ENCODE results near the gene COL15A1.

The COL15A1 gene

GRCh38 chr9:99015448-99015847, 71.7 kb downstream of the COL15A1 start:
- no peak for DNase-seq (ENCODE audit: low read depth)

GRCh38 chr9:99015890-99016289, 72.2 kb downstream of the COL15A1 start:
- DNase-seq (ENCODE audit: low read depth) = no peak

GRCh38 chr9:99016681-99017387, 73.1 kb downstream of the COL15A1 start:
- DNase-seq (ENCODE audit: low read depth) = no peak

GRCh38 chr9:99018653-99019052, 74.9 kb downstream of the COL15A1 start:
- DNase-seq (ENCODE audit: low read depth) = no peak

- DNase-seq (ENCODE audit: low read depth) = no peak
Measured at GRCh38 chr9:99019510-99020331, 76.0 kb downstream of the COL15A1 start.

- no peak for DNase-seq (ENCODE audit: low read depth)
Measured at GRCh38 chr9:99020786-99021436, 77.2 kb downstream of the COL15A1 start.

- no peak for DNase-seq (ENCODE audit: low read depth)
Measured at GRCh38 chr9:99021512-99021911, 77.8 kb downstream of the COL15A1 start.

GRCh38 chr9:99023231-99023630, 79.5 kb downstream of the COL15A1 start:
- no peak for DNase-seq (ENCODE audit: low read depth)

GRCh38 chr9:99023831-99024230, 80.1 kb downstream of the COL15A1 start:
- DNase-seq (ENCODE audit: low read depth) = no peak

- no peak for DNase-seq (ENCODE audit: low read depth)
Measured at GRCh38 chr9:99024959-99025358, 81.3 kb downstream of the COL15A1 start.

- no peak for DNase-seq (ENCODE audit: low read depth)
Measured at GRCh38 chr9:99025616-99026270, 82.0 kb downstream of the COL15A1 start.

- no peak for DNase-seq (ENCODE audit: low read depth)
Measured at GRCh38 chr9:99026271-99026955, 82.7 kb downstream of the COL15A1 start.

- DNase-seq (ENCODE audit: low read depth) = no peak
Measured at GRCh38 chr9:99026956-99027298, 83.2 kb downstream of the COL15A1 start.

- no peak for DNase-seq (ENCODE audit: low read depth)
Measured at GRCh38 chr9:99027443-99027842, 83.7 kb downstream of the COL15A1 start.

- no peak for DNase-seq (ENCODE audit: low read depth)
Measured at GRCh38 chr9:99029083-99029645, 85.5 kb downstream of the COL15A1 start.

GRCh38 chr9:99030092-99030511, 86.4 kb downstream of the COL15A1 start:
- DNase-seq (ENCODE audit: low read depth) = no peak

- DNase-seq (ENCODE audit: low read depth) = no peak
Measured at GRCh38 chr9:99030610-99031109, 87.0 kb downstream of the COL15A1 start.

- DNase-seq (ENCODE audit: low read depth) = no peak
Measured at GRCh38 chr9:99031319-99031718, 87.6 kb downstream of the COL15A1 start.

GRCh38 chr9:99031994-99032393, 88.3 kb downstream of the COL15A1 start:
- DNase-seq (ENCODE audit: low read depth) = no peak

- DNase-seq (ENCODE audit: low read depth) = no peak
Measured at GRCh38 chr9:99034149-99034548, 90.4 kb downstream of the COL15A1 start.

- DNase-seq (ENCODE audit: low read depth) = no peak
Measured at GRCh38 chr9:99035313-99035712, 91.6 kb downstream of the COL15A1 start.
